Dedifferentiated amniotic fluid mesenchymal stem cell (primary cell): Measurements from ENCODE around the gene LSP1.
A peak's percentile ranks its signal among the peaks of the same experiment; 100 is the strongest.
"Not testable (repeated sequence)": the region's sequence is repeated elsewhere in the genome, so short reads cannot be mapped to it uniquely, and the experiment has no call there.

Experiments used
- DNase-seq: peaks from one replicate; pipeline ENCODE4 v3.0.0-alpha.2; 2016; ENCODE audit errors: extremely low spot score

LSP1 gene

GRCh38 chr11:1877211-1878136, 24.6 kb downstream of the LSP1 start:
- no peak for DNase-seq

DNA sequence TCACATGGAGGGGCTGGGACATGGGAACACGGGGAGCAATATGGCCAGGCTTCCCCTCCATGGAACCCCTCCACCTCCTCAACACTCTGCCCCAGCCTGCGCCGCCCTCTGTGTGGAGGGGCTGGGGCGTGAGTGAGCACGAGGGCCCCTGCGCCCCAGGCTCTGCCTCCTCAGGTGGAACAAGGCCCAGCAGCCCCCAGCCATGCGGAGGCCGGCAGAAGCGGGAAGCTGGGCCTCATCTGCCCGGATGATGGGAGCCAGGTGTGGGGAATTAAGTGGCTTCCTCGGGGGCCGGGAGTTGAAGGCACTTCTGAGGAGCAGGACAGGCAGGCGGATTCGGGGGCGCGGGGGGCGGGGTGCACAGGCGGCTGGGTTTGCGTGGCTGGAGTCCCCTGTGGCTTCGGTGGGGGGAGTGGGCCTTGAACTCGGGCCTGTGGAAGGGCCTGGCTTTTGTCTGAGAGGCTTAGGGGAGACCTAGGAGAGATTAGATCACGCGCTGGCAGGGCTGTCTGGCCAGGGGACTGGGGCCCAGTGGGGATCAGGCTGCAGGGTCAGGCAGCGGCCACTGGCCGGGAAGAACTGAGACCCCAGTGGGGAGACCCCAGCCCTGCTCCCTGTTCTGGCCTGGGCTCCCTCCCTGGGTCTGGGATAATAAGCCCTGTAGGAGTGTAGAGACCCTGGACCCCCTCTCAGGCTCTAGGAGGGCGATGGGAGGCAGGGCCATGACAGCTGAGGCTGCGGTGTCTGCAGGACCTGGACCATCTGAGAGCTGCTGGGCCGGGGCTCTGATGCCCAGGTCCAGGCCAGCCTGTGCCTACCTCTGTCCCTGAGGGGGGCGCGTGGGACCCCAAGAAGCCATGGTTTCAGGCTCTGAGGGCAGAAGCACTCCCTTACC, 25.5 kb downstream of the LSP1 start:
- no peak for DNase-seq

GRCh38 chr11:1879342-1879940, 26.6 kb downstream of the LSP1 start:
- no peak for DNase-seq

- no peak for DNase-seq
Observed at GRCh38 chr11:1879941-1880720, 27.2 kb downstream of the LSP1 start.

GRCh38 chr11:1880746-1881441, 28.0 kb downstream of the LSP1 start:
- no peak for DNase-seq

DNA sequence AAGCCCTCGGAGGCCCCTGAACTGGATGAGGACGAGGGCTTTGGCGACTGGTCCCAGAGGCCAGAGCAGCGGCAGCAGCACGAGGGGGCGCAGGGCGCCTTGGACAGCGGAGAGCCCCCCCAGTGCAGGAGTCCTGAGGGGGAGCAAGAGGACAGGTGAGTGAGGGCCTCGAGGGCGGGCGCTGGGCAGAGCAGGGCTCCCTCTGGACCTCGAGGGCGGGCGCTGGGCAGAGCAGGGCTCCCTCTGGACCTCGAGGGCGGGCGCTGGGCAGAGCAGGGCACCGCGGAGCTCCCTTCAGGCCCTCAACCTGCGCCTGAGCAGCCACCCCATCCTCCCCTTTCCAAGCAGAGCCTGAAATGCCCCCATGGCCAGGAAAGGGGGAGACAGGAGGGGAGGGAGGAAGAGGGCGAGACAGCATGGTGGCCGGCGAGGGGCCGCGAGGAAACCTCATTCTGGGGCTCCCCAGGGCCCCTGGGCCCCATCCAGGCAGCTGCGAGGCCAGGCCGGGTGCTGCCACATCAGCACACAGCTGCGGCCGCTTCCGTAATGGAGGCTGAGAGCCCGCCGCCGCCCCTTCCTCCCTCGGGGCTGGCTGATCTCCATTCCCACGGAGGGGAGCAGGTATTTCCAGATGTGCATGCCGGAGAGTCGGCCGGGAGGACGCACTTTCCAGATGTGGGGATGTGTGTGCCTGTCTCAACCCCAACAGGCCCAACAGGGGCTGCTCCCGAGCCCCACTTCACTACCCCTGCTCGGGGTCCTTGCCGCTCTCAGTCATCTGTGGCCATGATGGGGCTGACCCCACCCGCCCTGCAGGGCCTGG, 28.8 kb downstream of the LSP1 start:
- no peak for DNase-seq

DNA sequence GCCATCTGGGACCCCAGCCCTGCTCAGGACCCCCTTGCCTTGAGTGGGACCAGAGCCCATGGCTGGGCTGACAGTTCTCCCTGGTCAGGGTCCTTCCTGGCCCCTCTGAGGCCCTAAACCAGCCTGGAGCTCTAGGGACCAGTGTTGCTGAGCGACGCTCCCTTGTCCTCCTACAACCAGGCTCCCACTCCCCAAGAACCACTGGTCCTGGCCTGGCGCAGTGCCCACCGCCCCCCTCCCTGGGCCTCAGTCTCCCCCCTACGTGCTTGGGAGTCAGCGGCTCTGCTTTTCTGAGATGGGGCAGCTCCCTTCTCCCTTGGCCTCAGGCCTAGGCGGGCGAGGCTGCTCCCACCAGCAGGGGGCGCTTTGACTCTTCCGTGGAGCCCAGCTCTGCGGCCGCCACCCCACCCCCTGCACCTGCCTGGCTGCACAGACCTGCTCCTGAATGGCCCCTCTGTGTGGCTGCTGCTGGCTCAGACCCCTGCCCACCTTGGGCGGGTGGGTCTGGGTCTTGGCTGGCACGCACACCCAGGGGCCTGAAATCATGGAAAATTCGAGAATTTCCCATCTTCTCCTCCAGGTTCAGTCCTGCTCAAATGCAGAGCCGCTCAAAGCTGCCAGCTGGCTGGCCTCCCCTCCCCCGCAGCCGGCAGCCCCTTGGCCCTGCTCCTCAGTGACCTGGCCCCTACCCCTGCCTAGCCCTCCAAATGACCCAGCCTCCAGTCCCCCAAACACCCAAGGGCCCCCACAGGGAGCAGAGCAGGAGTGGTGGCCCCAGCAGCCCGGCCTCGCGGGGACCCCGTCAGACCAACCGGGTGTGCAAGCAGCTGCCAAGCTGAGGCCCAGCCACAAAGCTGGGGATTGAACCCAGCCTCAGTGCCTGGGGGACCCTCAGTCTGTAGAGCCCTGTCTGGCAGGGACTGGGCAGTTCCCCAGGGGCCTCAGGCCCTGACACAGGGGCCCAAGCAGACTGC, 29.7 kb downstream of the LSP1 start:
- peak; percentile 58 for DNase-seq

DNA sequence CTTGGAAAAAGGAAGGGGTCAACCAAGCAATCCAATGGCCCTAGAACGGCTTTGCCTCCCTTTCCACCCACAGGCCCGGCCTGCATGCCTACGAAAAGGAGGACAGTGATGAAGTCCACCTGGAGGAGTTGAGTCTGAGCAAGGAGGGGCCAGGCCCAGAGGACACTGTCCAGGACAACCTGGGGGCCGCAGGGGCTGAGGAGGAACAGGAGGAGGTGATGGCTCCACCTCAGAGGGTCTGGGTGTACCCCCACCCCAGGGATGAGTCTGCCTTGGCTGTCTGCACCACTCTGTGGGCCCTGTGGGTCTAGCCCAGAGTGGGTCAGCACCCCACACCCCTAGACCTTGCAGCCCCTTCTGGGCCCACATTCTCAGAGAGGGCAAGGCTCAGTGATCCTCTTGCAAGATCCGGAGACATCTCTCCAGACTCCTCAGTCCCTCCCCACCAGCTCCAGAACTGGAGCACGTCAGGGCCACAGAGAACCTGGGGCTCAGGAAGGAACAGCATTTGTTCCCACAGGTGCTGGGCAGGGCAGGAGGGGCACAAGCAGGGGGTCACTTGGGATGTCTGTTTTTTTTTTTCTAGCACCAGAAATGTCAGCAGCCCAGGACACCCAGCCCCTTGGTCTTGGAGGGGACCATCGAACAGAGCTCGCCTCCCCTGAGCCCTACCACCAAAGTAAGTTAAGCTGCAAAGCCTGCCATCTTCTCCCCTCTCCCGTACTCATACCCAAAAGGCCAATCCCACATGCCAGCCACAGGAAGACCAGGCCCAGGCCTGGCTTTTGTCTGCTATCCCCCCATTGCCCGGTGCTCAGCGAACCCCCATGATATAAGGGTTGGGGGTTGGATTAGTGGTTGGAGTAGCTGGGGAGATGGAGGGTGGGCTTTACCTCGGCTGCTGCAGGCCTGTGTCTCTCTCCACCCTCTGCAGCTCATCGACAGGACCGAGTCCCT, 30.7 kb downstream of the LSP1 start:
- DNase-seq = no peak

GRCh38 chr11:1884303-1884700, 31.4 kb downstream of the LSP1 start:
- no peak for DNase-seq

- DNase-seq = not testable (repeated sequence)
Observed at GRCh38 chr11:1886551-1886950, 33.7 kb downstream of the LSP1 start.

- DNase-seq = no peak
Observed at GRCh38 chr11:1887451-1888346, 34.8 kb downstream of the LSP1 start.

- no peak for DNase-seq
Observed at GRCh38 chr11:1888347-1888753, 35.5 kb downstream of the LSP1 start.

GRCh38 chr11:1888811-1889210, 35.9 kb downstream of the LSP1 start:
- no peak for DNase-seq

GRCh38 chr11:1889224-1889930, 36.5 kb downstream of the LSP1 start:
- DNase-seq = no peak

GRCh38 chr11:1889941-1890855, 37.3 kb downstream of the LSP1 start:
- DNase-seq = no peak
